Psoas muscle (tissue), 8 donors: ENCODE data around the gene TENT4A. TPM values are rescaled to one million over a fixed set of nuclear protein-coding genes. Genes with fewer than 3 reads are reported as not detected.
A peak's percentile ranks its signal among the peaks of the same experiment; 100 is the strongest.
"Not testable (repeated sequence)": the region's sequence is repeated elsewhere in the genome, so short reads cannot be mapped to it uniquely, and the experiment has no call there.

Experiments used
- ATAC-seq, 4 donors: fragments of 200-7000 bp; cut with Tn5 transposase; one replicate each; pipeline ENCODE4 v1.9.1; 2020; ENCODE audit warnings: moderate library complexity in 3 of 4, mild to moderate bottlenecking in 2 of 4
- DNase-seq, 2 donors: peaks; one replicate each; pipeline ENCODE4 v3.0.0-alpha.2; 2020
- H3K27ac ChIP-seq: fragments of 200-600 bp; one replicate; pipeline ENCODE4 v1.8.0; 2022
- H3K27me3 ChIP-seq, 3 donors: fragments of 200-600 bp in 1 of 3; one replicate each; pipeline versions ENCODE4 v1.6.1 to v1.8.0; 2013 to 2022; ENCODE audit warnings: low read length in 2 of 3, mild to moderate bottlenecking in 2 of 3, moderate library complexity in 1 of 3; ENCODE audit not compliant: insufficient read depth in 3 of 3
- H3K36me3 ChIP-seq, 2 donors: fragments of 200-600 bp in 1 of 2; one replicate each; pipeline versions ENCODE4 v1.6.1 to v1.8.0; 2013 to 2022; ENCODE audit warnings: low read depth in 1 of 2, mild to moderate bottlenecking in 1 of 2, moderate library complexity in 1 of 2; ENCODE audit not compliant: insufficient read depth in 1 of 2
- H3K4me1 ChIP-seq: fragments of 200-600 bp; one replicate; pipeline ENCODE4 v1.8.0; 2022
- H3K4me3 ChIP-seq: fragments of 200-600 bp; one replicate; pipeline ENCODE4 v1.8.0; 2022; ENCODE audit warnings: mild to moderate bottlenecking
- H3K9me3 ChIP-seq: fragments of 200-600 bp; one replicate; pipeline ENCODE4 v1.8.0; 2022
- WGBS, 3 donors: extraction: QIAGEN DNeasy Blood & Tissue Kit; methylation state at CpG; one replicate each; pipeline versions ENCODE4 v1.1.6 to v1.1.7; 2013; 5-methylcytosine and 5-hydroxymethylcytosine counted together
- intact Hi-C, 2 donors: fragments of 100-400 bp; cut with DNase I; formaldehyde crosslinking; loops; one replicate each; pipeline versions ENCODE4 v1.11.0 to v1.14.2; 2022
- polyA plus RNA-seq, 3 donors: library from polyadenylated mRNA; stranded (reverse); fragments of 200-250 nt; gene quantifications; one replicate each; pipeline ENCODE4 v1.2.3, GENCODE V29; 2013
- total RNA-seq, 4 donors: library from RNA; stranded (reverse); fragmentation: NEBNext Ultra II Directional in 2 of 4; extraction: Animal tissue kit (Norgen Biotek cat#: 25700) in 2 of 4; gene quantifications; one replicate each; pipeline versions ENCODE4 v1.2.1 to v1.2.4, GENCODE V29; 2021 to 2023
- TF ChIP-seq, protein P1 (sequence below): fragments of 200-600 bp; IDR thresholded peaks from one replicate; pipeline ENCODE4 v1.8.0; 2022; ENCODE audit warnings: antibody characterized with exemption
- donor health status: healthy with polysubstance abuse.
- donor health status: DM: no; HTN: no; CAD: no; lungs with moderate emphysema.
- donor health status: Bipolar disorder and iron deficiency.
- donor health status: healthy.
- donor health status: DM: yes; HTN: yes; CAD: no.
- donor health status: DM: no; HTN: no; CAD: no.
- donor health status: DM: no; HTN: no; CAD: no.
- donor health status: DM: yes; HTN: yes; CAD: no.

The TENT4A gene
- total and polyA plus RNA-seq, 7 donors, result 5.0 to 19.2 (median 12.7) TPM

DNA sequence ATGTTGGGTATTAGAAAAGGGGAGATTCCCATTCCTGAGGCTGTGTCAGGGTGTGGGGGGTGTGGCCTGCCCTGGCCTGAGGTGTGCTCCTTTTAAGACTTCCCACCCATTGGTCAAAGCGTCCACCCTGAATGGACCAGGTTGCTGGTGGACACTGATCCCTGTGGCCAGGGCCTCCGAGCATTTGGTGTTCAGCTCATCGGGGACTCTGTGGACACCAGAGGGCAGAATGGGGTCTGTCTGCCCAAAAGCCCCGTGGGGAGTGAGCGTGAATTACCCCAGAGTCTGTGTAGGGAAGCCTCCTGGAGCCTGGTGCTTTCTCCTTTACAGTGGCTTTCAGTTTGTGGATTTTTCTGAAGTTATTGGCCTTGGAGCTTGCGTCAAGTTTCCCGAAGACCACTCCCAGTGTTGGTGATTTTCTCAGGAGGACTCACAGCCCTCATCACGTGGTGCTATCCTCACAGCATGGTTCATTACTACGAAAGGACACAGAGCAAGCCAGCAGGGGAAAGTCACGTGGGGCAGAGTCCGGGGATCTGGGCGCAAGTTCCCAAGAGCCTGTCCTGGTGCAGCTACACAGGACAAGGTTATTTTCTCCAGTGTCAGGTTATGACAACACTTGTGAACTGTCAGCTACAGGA is 55.5 kb downstream of the TENT4A start:
- 88 to 91% (median 90%) methylated on average over 12 of the region's 12 CpGs for WGBS, 3 donors

DNA sequence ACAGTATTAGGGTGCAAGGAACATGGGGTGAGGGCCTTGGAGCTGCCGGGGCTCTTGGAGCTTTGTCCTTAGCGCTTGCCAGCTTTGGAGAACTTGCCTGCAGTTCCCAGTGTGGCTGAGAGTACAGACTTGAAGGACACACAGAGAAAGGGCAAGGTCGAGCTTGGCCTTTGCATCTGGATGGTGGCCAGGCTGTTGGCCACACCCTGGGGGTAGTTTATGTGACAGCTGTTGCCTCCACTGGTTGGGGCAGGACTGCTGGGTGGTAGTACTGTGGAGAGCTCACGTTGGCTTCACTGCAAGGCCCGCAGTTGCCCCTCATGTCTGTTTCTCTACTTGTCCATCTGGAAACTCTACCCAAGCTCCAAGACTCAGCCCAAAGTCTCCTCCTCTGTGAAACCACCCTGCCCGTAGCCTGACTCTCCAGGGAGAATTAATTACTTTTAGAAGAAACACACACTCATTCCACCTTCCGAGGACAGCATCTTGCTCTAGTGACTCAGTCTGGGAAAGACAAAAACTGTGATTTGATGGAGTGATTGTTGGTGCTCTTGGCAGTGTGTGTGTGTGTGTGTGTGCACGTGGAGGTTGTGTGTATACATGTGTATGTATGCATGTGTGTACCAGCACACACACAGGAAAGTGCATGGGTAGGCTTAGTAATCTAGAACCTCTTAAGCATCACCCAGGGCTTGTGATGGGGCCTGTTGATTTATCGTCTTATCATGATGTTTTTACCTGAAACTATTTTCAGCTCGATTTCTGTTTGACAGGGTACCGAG is 57.8 kb downstream of the TENT4A start:
- Histone ChIP-seq H3K27me3 (no peaks in the 10 kb centered on the region), H3K27ac (no peak overlapping the region), H3K9me3 (no peaks in the 10 kb centered on the region), H3K4me1 (peaks cover 19% of the 10 kb centered on the region), H3K4me3 (no peak overlapping the region), H3K36me3 (no peaks in the 10 kb centered on the region)
- peak in 1 of 2 donors; percentile 44 for DNase-seq
- intact Hi-C loops, result no loop called here
- TF ChIP-seq, protein P1, sequence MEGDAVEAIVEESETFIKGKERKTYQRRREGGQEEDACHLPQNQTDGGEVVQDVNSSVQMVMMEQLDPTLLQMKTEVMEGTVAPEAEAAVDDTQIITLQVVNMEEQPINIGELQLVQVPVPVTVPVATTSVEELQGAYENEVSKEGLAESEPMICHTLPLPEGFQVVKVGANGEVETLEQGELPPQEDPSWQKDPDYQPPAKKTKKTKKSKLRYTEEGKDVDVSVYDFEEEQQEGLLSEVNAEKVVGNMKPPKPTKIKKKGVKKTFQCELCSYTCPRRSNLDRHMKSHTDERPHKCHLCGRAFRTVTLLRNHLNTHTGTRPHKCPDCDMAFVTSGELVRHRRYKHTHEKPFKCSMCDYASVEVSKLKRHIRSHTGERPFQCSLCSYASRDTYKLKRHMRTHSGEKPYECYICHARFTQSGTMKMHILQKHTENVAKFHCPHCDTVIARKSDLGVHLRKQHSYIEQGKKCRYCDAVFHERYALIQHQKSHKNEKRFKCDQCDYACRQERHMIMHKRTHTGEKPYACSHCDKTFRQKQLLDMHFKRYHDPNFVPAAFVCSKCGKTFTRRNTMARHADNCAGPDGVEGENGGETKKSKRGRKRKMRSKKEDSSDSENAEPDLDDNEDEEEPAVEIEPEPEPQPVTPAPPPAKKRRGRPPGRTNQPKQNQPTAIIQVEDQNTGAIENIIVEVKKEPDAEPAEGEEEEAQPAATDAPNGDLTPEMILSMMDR, result no peak
- 73 to 78% (median 74%) methylated on average over 11 of the region's 11 CpGs for WGBS, 3 donors
- no peak for ATAC-seq

More for the DNA sequence above, 55.5 kb downstream of the TENT4A start:
- H3K9me3 ChIP-seq, result no peaks in the 10 kb centered on the region
- no peaks in the 10 kb centered on the region for H3K36me3 ChIP-seq
- no peak overlapping the region for H3K4me3 ChIP-seq
- H3K27ac ChIP-seq, result no peak overlapping the region
- TF ChIP-seq, protein P1, result no peak
- no peaks in the 10 kb centered on the region for H3K27me3 ChIP-seq
- peaks cover 21% of the 10 kb centered on the region for H3K4me1 ChIP-seq
- intact Hi-C loops, result loop anchor here (5.0 to 10.0 kb wide), 4 partner anchors 66 to 979 kb away; no protein-coding TSS in a partner anchor
- DNase-seq (peak in 1 of 2 donors; percentile 28), ATAC-seq (no peak)

DNA sequence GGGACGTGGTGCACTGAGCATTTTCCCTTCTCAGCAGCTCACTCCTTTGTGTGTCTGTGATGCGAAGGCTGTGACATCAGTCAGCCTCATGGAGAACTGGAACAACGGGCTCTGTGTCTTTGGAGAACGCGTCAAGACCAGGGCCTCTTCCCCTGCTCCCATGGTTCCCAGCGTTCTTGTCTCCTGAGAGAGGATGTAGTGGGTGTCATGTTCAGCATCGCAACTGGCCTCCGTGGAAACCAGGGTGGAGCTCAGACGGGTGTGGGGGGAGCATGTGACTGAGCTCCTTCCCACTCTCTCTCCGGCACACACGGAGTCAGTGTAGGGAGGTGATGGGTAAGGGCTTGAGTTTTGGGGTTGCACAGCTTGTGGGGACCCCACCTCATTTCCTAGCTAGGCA is 59.7 kb downstream of the TENT4A start:
- DNase-seq, result peak in 1 of 2 donors; percentile 19
- Histone ChIP-seq H3K27ac (no peak overlapping the region), H3K4me3 (no peak overlapping the region)

DNA sequence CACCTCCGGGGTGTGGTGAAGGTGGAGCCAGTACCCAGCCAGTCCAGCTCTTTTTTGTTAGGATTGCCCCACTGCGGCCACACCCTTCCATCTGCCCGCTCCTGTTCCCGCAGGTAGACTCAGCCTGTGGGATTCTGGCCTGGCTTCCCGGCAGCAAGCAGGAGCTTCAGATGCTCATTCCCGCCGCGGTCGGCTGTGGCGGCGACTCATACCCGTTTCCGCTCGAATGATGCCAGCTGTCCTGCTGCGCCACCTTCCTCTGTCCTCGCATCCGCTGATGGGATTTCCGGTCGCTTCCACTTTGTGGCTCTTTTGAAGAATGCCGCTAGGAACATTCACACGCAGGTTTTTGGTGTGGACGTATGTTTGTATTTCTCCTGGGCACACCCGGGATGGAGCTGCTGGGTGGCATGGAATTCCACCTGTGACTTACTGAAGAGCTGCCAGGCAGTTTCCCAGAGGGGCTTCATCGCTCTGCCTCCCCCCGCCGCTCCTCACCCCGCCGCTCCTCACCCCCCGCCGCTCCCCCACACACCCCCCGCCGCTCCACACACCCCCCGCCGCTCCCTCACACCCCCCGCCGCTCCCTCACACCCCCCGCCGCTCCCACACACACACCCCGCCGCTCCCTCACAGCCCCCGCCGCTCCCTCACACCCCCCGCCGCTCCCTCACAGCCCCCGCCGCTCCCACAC is 60.3 kb downstream of the TENT4A start:
- TF ChIP-seq, protein P1, result no peak
- 79 to 90% (median 87%) methylated on average over 24 to 32 of the region's 46 CpGs for WGBS, 3 donors

More for the DNA sequence above, 59.7 kb downstream of the TENT4A start:
- TF ChIP-seq, protein P1, result no peak
- peaks cover 6% of the 10 kb centered on the region for H3K4me1 ChIP-seq
- no peaks in the 10 kb centered on the region for H3K9me3 ChIP-seq
- H3K36me3 ChIP-seq, result no peaks in the 10 kb centered on the region
- intact Hi-C loops, result no loop called here
- WGBS, 3 donors, result 64 to 82% (median 74%) methylated on average over 11 of the region's 11 CpGs
- no peak for ATAC-seq
- no peaks in the 10 kb centered on the region for H3K27me3 ChIP-seq

DNA sequence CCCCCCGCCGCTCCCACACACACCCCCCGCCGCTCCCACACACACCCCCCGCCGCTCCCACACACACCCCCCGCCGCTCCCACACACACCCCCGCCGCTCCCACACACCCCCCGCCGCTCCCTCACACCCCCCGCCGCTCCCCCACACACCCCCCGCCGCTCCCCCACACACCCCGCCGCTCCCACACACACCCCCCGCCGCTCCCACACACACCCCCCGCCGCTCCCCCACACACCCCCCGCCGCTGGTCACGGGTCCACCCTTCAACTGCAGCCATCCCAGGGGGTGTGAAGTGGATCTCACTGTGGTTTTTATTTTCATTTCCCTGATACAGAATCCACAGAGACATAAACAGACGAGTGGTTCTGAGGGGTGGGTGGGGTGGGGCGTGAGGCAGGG is 61.0 kb downstream of the TENT4A start:
- H3K36me3 ChIP-seq, H3K9me3 ChIP-seq, H3K4me1 ChIP-seq, H3K27me3 ChIP-seq, intact Hi-C loops, H3K27ac ChIP-seq, H3K4me3 ChIP-seq, ATAC-seq: not testable (repeated sequence)
- WGBS, 3 donors, result 41 to 86% (median 79%) methylated on average over 4 to 17 of the region's 27 CpGs
- peak in 1 of 2 donors; percentile 6 for DNase-seq

More for the DNA sequence above, 60.3 kb downstream of the TENT4A start:
- H3K9me3 ChIP-seq, result no peaks in the 10 kb centered on the region
- intact Hi-C loops, result no loop called here
- H3K4me1 ChIP-seq, result peaks cover 6% of the 10 kb centered on the region
- ATAC-seq (no peak), DNase-seq (peak in 1 of 2 donors; percentile 20)
- H3K36me3 ChIP-seq, result no peaks in the 10 kb centered on the region
- no peak overlapping the region for H3K4me3 ChIP-seq
- no peaks in the 10 kb centered on the region for H3K27me3 ChIP-seq
- H3K27ac ChIP-seq, result no peak overlapping the region
